ENCODE results near the gene MICU1. TPM values are rescaled to one million over a fixed set of nuclear protein-coding genes. Genes with fewer than 3 reads are reported as not detected.

MICU1 gene
- total RNA-seq, 4 donors from 2014 or later: 21.9 to 36.2 (median 31.7) TPM

GRCh38 chr10:72540193-72540807 is 85.6 kb downstream of the MICU1 start:
- ATAC-seq (ENCODE audit: low FRiP score): no peak
- no peak for TF ChIP-seq CTCF (IDR thresholded peaks at IDR 0.05)
- DNase-seq (ENCODE audit: low spot score): no peak

- ATAC-seq (ENCODE audit: low FRiP score): no peak
- DNase-seq (ENCODE audit: low spot score): no peak
- no peak for TF ChIP-seq CTCF (IDR thresholded peaks at IDR 0.05)
Observed at GRCh38 chr10:72539137-72539536, 86.7 kb downstream of the MICU1 start.

- TF ChIP-seq CTCF (IDR thresholded peaks at IDR 0.05): no peak
- DNase-seq (ENCODE audit: low spot score) (no peak), ATAC-seq (ENCODE audit: low FRiP score) (no peak)
Observed at GRCh38 chr10:72525689-72526088, 100.2 kb downstream of the MICU1 start.

GRCh38 chr10:72525277-72525676 is 100.6 kb downstream of the MICU1 start:
- DNase-seq (ENCODE audit: low spot score): no peak
- TF ChIP-seq CTCF (IDR thresholded peaks at IDR 0.05): no peak
- ATAC-seq (ENCODE audit: low FRiP score): no peak

GRCh38 chr10:72524489-72524888 is 101.4 kb downstream of the MICU1 start:
- no peak for ATAC-seq (ENCODE audit: low FRiP score)
- TF ChIP-seq CTCF (IDR thresholded peaks at IDR 0.05): no peak
- no peak for DNase-seq (ENCODE audit: low spot score)

- no peak for TF ChIP-seq CTCF (IDR thresholded peaks at IDR 0.05)
- DNase-seq (ENCODE audit: low spot score) (no peak), ATAC-seq (ENCODE audit: low FRiP score) (no peak)
Observed at GRCh38 chr10:72523932-72524396, 101.9 kb downstream of the MICU1 start.

GRCh38 chr10:72523062-72523461 is 102.8 kb downstream of the MICU1 start:
- DNase-seq (ENCODE audit: low spot score) (no peak), ATAC-seq (ENCODE audit: low FRiP score) (no peak)
- no peak for TF ChIP-seq CTCF (IDR thresholded peaks at IDR 0.05)
